GM10248 (cell line): ENCODE results near the gene EHMT1.
A peak's percentile ranks its signal among the peaks of the same experiment; 100 is the strongest.

Source experiments
- CTCF ChIA-PET: fragments of 300-600 bp; sonication (Branson Sonifier 250); formaldehyde crosslinking; extraction: SDS; loops from one replicate; lab custom pipeline; 2021; ENCODE audit warnings: antibody characterized with exemption; lab: Yijun Ruan, JAX
- POLR2A ChIA-PET: fragments of 350-650 bp; sonication (Branson Sonifier 250); formaldehyde crosslinking; extraction: SDS; loops from one replicate; lab custom pipeline; 2020; ENCODE audit warnings: antibody characterized with exemption; lab: Yijun Ruan, JAX
- DNase-seq: peaks from one replicate; pipeline ENCODE4 v3.0.0; 2012; ENCODE audit errors: extremely low spot score
- TF ChIP-seq, protein P1 (sequence below): IDR thresholded peaks from 2 replicates; pipeline ENCODE4 v1.5.1; 2012; ENCODE audit warnings: mild to moderate bottlenecking, low read depth; ENCODE audit errors: extremely low read depth, missing control alignments, control extremely low read depth

Gene EHMT1

DNA sequence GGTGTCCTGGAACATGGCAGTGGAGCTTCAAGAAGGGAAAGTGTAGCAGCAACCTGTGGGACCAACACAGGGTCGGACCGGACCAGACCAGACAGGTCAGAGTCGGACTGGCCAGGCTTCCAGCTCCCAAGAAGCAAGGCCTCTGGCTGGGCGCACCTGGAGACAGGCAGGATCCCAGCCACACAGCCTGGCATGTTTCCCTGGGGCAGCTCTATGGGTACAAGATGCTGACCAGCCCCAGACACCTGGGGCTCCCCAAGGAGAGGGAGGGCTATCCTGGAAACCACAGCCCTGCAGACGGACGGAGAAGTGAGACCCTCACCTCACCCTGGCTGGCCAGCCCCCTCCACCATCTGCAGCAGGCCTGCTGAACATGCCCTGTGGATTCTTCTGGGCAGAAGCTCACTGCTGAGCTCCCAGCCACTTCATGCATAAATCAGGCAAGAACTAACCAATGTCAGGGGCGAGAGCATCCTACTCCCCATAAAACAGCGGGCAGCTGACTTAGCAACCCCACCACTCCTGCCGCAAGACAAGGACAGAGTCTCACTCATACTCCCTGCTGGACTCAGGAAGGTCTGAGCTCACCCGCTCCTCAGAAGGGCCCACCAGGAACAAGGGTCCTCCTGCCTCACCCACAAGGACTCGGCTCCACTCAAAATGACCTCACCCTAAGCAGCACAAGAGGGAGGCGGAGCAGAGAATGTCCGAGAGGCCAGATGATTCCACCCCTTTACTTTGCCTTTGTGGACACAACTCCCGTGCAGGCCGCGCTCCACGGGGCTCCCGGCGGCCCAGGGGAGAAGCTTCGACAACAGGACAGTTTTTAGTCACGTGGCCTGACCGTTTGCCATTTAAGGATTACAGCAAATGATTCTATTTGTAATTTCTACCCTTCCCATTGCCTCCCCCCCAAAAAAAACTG lies 37.2 kb upstream of the EHMT1 start:
- ChIA-PET CTCF (interaction anchor here (0.9 to 6.2 kb wide), 3 partner anchors 9 to 91 kb away, joined by 3 to 74 read pairs (median 3); partner anchors contain the start of gene ZMYND19), POLR2A (no interaction called here)
- TF ChIP-seq, protein P1, sequence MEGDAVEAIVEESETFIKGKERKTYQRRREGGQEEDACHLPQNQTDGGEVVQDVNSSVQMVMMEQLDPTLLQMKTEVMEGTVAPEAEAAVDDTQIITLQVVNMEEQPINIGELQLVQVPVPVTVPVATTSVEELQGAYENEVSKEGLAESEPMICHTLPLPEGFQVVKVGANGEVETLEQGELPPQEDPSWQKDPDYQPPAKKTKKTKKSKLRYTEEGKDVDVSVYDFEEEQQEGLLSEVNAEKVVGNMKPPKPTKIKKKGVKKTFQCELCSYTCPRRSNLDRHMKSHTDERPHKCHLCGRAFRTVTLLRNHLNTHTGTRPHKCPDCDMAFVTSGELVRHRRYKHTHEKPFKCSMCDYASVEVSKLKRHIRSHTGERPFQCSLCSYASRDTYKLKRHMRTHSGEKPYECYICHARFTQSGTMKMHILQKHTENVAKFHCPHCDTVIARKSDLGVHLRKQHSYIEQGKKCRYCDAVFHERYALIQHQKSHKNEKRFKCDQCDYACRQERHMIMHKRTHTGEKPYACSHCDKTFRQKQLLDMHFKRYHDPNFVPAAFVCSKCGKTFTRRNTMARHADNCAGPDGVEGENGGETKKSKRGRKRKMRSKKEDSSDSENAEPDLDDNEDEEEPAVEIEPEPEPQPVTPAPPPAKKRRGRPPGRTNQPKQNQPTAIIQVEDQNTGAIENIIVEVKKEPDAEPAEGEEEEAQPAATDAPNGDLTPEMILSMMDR = no peak
- DNase-seq = no peak

DNA sequence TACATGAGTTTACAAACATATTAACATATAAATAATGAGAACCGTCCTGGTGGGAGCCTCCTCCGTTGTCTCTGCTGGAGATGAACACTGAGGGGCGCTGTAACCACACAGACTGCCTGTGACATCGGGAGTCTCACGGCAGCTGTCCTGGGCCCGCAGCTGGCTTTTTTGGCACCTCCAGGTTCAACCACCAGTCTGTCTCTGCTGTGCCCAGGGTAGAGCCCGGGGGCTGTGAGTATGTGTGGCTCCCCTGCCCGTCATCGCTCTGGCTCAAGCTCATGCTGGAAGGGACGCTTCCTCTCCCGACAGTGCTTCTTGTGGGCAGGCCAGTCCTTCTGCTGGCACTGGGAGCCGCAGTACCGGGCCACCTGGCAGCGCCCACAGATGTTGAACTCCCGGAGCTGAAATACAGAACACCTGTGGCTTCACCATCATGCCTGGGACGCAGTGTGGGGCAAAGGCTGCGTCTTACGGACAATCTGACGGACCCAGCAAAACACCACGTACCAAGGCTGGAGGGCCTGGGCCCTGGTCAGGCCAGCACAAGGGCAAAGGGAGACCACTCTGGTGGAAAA lies 36.4 kb upstream of the EHMT1 start:
- ChIA-PET CTCF (interaction anchor here (6.2 kb wide), 1 partner anchor 8 kb away, joined by 74 read pairs; the partner anchor contains the start of gene ZMYND19), POLR2A (no interaction called here)
- TF ChIP-seq, protein P1 = peak; percentile 22
- DNase-seq = no peak

DNA sequence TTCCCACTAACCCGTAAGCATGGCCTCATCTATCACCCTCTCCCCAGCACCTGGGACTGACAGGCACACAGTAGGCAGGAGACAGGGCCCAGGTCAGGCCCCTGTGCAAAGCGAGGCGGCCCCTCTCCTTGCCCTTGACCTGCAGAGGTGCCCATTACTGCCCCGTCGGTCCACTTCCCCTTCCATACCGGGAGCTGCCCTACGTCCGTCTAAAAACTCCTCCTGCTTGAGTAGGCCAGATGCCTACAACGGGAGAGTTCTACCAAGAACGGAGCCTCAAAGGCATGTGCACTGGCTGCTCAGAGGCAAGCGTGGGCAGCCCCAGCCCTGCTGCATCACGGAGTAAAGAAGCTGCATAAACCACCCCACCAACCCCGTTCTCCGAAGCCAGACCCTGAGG lies 35.5 kb upstream of the EHMT1 start:
- TF ChIP-seq, protein P1 = no peak
- ChIA-PET CTCF (no interaction called here), POLR2A (no interaction called here)
- no peak for DNase-seq

DNA sequence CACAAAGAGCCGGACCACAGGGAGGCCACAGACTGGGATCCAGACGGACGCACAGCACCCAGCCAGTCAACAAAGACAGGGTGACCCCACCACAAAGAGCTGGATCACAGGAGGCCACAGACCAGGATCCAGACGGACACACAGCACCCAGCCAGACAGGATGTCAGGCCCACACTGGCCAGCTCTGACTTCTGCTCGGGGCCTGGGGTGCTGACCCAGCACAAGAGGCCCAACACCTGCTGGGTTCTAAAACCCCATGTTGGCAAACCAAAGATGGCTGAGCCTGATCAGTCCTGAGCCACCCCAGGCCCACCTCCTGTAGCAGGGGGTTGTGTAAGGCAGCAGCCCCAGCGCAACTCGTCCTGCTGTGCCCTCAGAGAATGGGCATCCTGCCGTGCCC lies 34.8 kb upstream of the EHMT1 start:
- TF ChIP-seq, protein P1 = no peak
- ChIA-PET CTCF (no interaction called here), POLR2A (no interaction called here)
- DNase-seq = no peak

DNA sequence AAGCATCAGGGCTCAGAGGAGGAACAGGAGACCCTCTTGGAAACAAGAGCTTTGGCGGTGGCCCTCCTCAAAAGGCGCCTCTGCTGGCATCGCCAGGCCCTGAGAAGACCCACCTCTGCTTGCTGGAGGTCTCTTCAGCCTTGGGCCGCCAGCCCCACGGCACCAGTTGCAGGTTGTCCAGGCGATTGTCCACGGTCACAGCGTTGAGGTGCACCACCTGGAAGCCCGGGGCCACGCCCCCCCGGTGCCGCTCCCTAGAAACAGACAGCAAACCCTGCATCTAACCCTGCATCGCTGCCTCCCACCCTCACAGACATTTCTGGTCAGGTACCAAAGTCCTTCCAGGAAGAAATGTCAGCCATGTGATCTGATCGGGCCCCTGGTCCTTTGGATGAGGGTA lies 32.0 kb upstream of the EHMT1 start:
- ChIA-PET POLR2A (no interaction called here), CTCF (interaction anchor here (8.3 kb wide), 1 partner anchor 7 kb away, joined by 74 read pairs; the partner anchor contains the start of gene DPH7)
- TF ChIP-seq, protein P1 = no peak
- DNase-seq = no peak

DNA sequence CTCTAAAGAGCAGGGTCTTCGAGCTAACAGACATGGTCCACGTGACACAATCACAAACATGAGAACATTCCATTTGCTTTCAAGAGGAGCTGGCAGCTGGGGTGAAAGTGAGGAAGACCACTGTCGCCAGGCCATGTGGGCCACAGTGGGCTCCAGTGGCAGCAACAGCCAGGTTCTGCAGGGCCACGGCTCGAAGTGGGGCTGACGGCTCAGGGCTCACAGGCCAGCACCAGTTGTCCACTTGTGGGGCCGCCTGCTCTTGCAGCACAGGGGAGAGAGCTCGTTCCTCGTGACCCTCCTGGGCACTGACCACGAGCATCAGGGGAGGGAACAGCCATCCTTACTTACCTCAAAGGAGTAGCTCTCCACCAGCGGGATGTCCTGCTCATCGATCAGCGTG lies 30.5 kb upstream of the EHMT1 start:
- CTCF ChIA-PET = interaction anchor here (0.8 to 8.3 kb wide), 3 partner anchors 9 to 137 kb away, joined by 3 to 74 read pairs (median 3); partner anchors contain the start of gene DPH7
- no peak for DNase-seq
- POLR2A ChIA-PET = no interaction called here
- TF ChIP-seq, protein P1 = no peak
